ENCODE measurements around the gene DCAF10.

DCAF10 gene

DNA sequence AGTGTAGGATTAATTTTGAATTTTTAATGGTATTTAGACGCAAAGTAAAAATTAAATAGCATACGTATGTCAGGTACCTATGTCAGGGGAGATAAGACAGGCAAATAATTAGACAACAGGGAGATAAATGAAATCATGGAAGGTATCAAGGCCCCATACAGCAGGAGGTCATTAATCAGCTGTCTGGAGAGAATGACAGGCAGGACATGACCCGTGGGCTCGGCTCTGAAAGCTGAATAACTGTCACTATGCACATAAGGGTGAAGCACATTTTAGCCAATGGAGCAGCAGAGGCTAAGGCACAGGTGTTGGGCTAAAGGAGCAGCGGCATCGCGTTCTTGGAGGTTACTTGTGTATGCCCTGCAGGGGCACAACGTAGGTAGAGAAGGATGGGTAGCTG lies 91.5 kb downstream of the DCAF10 start:
- no peak for DNase-seq (ENCODE audit: low read depth)
- no peak overlapping the region for H3K4me3 ChIP-seq (ENCODE audit: low read depth, low read length)
- TF ChIP-seq, protein P1, sequence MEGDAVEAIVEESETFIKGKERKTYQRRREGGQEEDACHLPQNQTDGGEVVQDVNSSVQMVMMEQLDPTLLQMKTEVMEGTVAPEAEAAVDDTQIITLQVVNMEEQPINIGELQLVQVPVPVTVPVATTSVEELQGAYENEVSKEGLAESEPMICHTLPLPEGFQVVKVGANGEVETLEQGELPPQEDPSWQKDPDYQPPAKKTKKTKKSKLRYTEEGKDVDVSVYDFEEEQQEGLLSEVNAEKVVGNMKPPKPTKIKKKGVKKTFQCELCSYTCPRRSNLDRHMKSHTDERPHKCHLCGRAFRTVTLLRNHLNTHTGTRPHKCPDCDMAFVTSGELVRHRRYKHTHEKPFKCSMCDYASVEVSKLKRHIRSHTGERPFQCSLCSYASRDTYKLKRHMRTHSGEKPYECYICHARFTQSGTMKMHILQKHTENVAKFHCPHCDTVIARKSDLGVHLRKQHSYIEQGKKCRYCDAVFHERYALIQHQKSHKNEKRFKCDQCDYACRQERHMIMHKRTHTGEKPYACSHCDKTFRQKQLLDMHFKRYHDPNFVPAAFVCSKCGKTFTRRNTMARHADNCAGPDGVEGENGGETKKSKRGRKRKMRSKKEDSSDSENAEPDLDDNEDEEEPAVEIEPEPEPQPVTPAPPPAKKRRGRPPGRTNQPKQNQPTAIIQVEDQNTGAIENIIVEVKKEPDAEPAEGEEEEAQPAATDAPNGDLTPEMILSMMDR (conservative IDR thresholded peaks at IDR 0.05; ENCODE audit: low read depth, low read length) = no peak

GRCh38 chr9:37897665-37898064 lies 97.1 kb downstream of the DCAF10 start:
- TF ChIP-seq, protein P1 (conservative IDR thresholded peaks at IDR 0.05; ENCODE audit: low read depth, low read length) = no peak
- peak; percentile 37 for DNase-seq (ENCODE audit: low read depth)
- H3K4me3 ChIP-seq (ENCODE audit: low read depth, low read length) = no peak overlapping the region

DNA sequence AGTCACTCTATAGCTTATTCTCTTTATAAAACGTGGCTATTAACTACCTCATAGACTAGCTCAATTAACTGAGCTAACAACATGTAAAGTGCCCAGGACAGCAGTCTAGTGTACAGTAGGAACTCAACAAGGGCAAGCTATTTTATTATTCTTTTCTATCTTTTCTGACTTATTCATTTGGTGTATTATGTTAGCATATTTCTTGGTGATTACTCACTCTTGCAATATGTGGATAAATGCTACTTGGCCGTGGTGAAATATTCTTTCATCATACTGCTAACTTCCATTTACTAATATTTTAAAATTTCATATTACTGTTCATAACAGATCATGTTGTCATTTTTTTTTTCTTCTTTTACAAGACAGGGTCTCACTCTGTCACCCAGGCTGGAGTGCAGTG lies 98.4 kb downstream of the DCAF10 start:
- no peak overlapping the region for H3K4me3 ChIP-seq (ENCODE audit: low read depth, low read length)
- peak; percentile 70 for DNase-seq (ENCODE audit: low read depth)
- TF ChIP-seq, protein P1 (conservative IDR thresholded peaks at IDR 0.05; ENCODE audit: low read depth, low read length) = no peak

DNA sequence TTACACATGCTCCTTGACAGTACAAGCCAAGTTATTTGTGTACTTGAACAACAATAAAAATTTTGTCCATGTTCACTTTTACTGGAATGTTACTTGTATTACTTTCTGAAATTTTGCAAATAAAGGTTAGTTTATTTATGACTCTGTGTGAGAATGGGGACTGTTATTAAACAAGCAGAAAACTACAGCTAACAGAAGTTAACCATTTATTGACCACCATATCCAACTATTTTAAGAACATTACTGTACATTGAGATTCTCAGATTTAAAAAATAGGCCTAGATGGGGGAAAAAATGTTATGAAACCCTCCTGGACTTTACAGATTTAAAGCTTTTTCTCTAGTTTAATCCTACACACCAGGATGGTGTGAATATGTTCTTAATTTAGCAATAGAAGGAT lies 101.5 kb downstream of the DCAF10 start:
- DNase-seq (ENCODE audit: low read depth) = no peak
- H3K4me3 ChIP-seq (ENCODE audit: low read depth, low read length) = peak overlapping the region; percentile 74
- TF ChIP-seq, protein P1 (conservative IDR thresholded peaks at IDR 0.05; ENCODE audit: low read depth, low read length) = no peak

- peak; percentile 73 for DNase-seq (ENCODE audit: low read depth)
- TF ChIP-seq, protein P1 (conservative IDR thresholded peaks at IDR 0.05; ENCODE audit: low read depth, low read length) = no peak
- H3K4me3 ChIP-seq (ENCODE audit: low read depth, low read length) = peak overlapping the region; percentile 74
Observed at GRCh38 chr9:37902796-37903646, 102.4 kb downstream of the DCAF10 start.

- DNase-seq (ENCODE audit: low read depth) = peak; percentile 95
- H3K4me3 ChIP-seq (ENCODE audit: low read depth, low read length) = peak within 1 kb of the TSS; percentile 74
- TF ChIP-seq, protein P1 (conservative IDR thresholded peaks at IDR 0.05; ENCODE audit: low read depth, low read length) = peak; percentile 98
Observed at GRCh38 chr9:37903647-37904444, 103.2 kb downstream of the DCAF10 start, which contains the start of gene SLC25A51. TSS of gene SLC25A51 (minus strand) at chr9:37904127. CDS start at chr9:37888550, 15,577 bp downstream.
